ENCODE data around the gene SYNJ2BP.

Gene SYNJ2BP

GRCh38 chr14:70397746-70398145, 19.1 kb downstream of the SYNJ2BP start:
- in situ Hi-C loops (cut with MboI; ENCODE audit: low pct_unique_long_range_greater_than_20kb, low sequenced_read_pairs), result no loop called here
- DNase-seq, result no peak

- in situ Hi-C loops (cut with MboI; ENCODE audit: low pct_unique_long_range_greater_than_20kb, low sequenced_read_pairs), result no loop called here
- no peak for DNase-seq
These were observed 22.1 kb downstream of the SYNJ2BP start for GRCh38 chr14:70394674-70395306.

GRCh38 chr14:70392676-70393075, 24.2 kb downstream of the SYNJ2BP start:
- DNase-seq, result no peak
- in situ Hi-C loops (cut with MboI; ENCODE audit: low pct_unique_long_range_greater_than_20kb, low sequenced_read_pairs), result no loop called here

GRCh38 chr14:70391493-70392391, 25.1 kb downstream of the SYNJ2BP start:
- no peak for DNase-seq
- in situ Hi-C loops (cut with MboI; ENCODE audit: low pct_unique_long_range_greater_than_20kb, low sequenced_read_pairs), result no loop called here

GRCh38 chr14:70382536-70382935, 34.4 kb downstream of the SYNJ2BP start:
- DNase-seq, result no peak
- in situ Hi-C loops (cut with MboI; ENCODE audit: low pct_unique_long_range_greater_than_20kb, low sequenced_read_pairs), result no loop called here

GRCh38 chr14:70380824-70381223, 36.1 kb downstream of the SYNJ2BP start:
- no peak for DNase-seq
- in situ Hi-C loops (cut with MboI; ENCODE audit: low pct_unique_long_range_greater_than_20kb, low sequenced_read_pairs), result no loop called here

- in situ Hi-C loops (cut with MboI; ENCODE audit: low pct_unique_long_range_greater_than_20kb, low sequenced_read_pairs), result no loop called here
These were observed 38.2 kb downstream of the SYNJ2BP start for GRCh38 chr14:70378696-70379095.

More at GRCh38 chr14:70378696-70379095, 38.2 kb downstream of the SYNJ2BP start:
- DNase-seq, result no peak
